GM18507 (cell line): ENCODE measurements around the gene PRKCZ.
"Not testable (repeated sequence)": the region's sequence is repeated elsewhere in the genome, so short reads cannot be mapped to it uniquely, and the experiment has no call there.

Experiments used
- DNase-seq: peaks from one replicate; pipeline ENCODE4 v3.0.0; 2011; ENCODE audit warnings: low read depth; ENCODE audit not compliant: insufficient read length; ENCODE audit errors: extremely low spot score
- FAIRE-seq: peaks from 2 replicates; lab custom pipeline; 2011; peaks lifted over from hg19 to GRCh38; lab: Jason Lieb, UNC

Gene PRKCZ

DNA sequence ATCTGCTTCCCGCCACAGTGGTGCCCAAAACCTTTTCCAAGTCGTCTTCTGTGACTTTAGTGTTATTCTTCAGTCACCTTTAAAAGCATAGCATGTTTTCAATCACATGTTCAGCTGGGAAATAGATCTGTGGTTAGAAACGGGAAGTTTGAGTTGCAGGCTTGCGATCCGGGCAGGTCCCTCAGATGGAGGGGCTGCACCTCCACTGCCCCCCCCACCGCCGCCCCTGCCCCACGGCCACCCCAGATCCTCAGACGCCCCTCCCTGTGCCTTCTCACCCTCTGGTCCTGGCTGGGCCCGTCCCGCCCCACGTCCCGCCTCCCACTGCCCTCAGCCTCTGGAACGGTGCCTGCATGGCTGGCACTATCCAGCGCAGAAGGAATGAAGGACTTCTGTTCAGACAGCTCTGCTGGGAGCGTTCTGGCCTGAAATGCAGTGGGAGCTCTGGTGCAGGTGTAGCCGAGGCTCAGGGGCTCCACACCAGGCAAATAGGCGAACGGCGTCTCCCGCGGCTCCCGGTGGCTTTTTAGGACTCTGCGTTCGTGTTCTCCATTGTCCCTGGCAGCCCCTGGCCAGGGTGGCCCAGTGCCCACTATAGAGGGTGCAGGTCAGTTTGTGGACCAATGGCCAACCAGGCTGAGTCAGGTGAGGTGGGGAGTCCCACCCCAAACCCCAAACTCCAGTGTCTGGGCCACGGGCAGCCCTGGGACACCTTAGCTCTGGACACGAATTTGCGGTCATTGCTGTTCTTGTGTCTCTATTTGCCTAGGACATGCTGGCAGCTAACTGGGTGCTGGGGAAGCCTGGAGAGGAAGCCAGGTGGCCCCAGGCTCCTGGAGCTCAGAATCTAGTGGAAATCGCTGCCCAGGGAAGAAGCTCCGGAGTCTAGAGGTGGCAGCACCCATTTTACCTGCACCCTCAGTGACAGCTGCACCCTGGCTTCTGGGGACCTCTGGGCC, 77.3 kb downstream of the PRKCZ start:
- no peak for FAIRE-seq
- DNase-seq: no peak

DNA sequence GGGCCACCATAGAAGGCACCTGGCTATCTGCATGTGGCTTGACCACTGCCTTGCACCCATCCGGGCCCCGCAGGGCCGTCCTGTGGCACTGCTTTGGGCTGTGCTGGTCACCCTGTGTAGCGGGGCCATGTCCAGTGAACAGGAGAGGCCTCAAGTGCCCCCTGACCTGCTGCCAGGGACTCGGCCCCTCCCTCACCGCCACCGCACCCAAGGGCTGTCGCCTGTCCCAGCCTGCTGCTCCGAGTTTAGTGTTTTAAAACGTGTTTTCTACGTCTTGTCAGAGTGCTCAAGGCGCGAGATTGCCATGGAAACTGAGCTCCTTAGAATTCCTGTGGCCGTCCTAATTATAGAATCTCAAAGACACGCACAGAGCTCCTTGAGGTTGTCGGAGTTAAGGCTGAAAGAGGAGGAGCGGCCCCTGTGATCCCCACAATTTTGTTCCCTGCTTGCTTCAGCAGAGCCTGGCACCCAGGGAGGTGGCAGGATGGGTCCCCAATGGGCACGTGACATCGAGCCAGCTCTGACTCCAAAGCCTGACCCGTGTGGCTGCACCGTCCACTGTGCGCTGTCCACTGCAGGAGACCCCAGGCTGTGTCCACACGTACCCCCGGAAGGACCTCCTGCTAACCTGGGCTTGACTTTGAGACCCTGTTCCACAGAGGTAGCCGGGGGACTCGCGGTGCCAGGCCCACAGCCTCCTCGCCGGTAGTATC, 78.1 kb downstream of the PRKCZ start:
- no peak for FAIRE-seq
- DNase-seq: no peak

- DNase-seq (no peak), FAIRE-seq (no peak)
These were observed 79.2 kb downstream of the PRKCZ start for GRCh38 chr1:2129256-2129943.

- no peak for FAIRE-seq
These were observed 79.9 kb downstream of the PRKCZ start for GRCh38 chr1:2130156-2130555.

GRCh38 chr1:2130871-2131289, 80.7 kb downstream of the PRKCZ start:
- FAIRE-seq: no peak
- DNase-seq: no peak

More at GRCh38 chr1:2130156-2130555, 79.9 kb downstream of the PRKCZ start:
- no peak for DNase-seq

- FAIRE-seq (no peak), DNase-seq (no peak)
These were observed 82.2 kb downstream of the PRKCZ start for GRCh38 chr1:2132222-2133038.

DNA sequence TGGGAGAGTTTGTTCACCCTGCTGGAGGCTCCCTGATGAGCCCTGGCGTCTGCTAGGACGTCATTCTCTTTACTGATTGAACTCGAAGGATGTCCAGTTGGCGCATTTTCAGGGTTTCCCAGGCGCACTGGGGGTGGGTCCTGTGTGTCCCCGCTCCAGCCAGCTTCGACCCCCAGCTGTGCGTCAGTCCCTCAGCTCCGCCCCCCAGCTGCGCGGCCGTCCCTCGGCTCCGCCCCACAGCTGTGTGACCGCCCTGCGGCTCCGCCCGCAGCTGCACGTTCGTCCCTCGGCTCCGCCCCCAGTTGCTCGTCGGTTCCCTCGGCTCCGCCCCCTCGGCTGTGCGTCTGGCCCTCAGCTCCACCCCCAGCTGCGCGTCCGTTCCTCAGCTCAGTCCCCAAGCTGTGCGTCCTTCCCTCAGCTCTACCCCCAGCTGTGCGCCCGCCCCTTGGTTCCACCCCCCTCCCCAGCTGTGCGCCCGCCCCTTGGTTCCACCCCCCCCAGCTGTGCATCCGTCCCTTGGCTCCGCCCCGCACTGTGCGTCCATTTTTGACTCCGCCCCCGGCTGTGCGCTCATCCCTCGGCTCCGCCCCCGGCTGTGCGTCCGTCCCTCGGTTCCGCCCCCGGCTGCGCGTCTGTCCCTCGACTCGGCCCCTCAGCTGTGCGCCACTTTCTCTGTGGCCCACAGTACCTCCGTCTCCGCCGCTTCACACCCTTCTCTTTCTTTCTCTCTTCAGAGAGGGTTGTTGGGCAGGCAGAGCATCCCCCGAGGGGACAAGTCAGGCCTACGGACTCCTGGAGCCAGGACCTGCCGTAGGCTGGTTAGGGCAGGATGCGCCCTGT, 83.0 kb downstream of the PRKCZ start:
- FAIRE-seq (peak; percentile 95), DNase-seq (peak; percentile 91)

GRCh38 chr1:2133879-2134215, 83.6 kb downstream of the PRKCZ start:
- DNase-seq: no peak

GRCh38 chr1:2134266-2134620, 84.0 kb downstream of the PRKCZ start:
- no peak for FAIRE-seq
- no peak for DNase-seq

More at GRCh38 chr1:2133879-2134215, 83.6 kb downstream of the PRKCZ start:
- FAIRE-seq: no peak

- DNase-seq (no peak), FAIRE-seq (no peak)
These were observed 84.6 kb downstream of the PRKCZ start for GRCh38 chr1:2134621-2135307.

GRCh38 chr1:2135441-2135841, 85.2 kb downstream of the PRKCZ start:
- FAIRE-seq (no peak), DNase-seq (no peak)

GRCh38 chr1:2135941-2136340, 85.7 kb downstream of the PRKCZ start:
- FAIRE-seq (no peak), DNase-seq (no peak)

DNA sequence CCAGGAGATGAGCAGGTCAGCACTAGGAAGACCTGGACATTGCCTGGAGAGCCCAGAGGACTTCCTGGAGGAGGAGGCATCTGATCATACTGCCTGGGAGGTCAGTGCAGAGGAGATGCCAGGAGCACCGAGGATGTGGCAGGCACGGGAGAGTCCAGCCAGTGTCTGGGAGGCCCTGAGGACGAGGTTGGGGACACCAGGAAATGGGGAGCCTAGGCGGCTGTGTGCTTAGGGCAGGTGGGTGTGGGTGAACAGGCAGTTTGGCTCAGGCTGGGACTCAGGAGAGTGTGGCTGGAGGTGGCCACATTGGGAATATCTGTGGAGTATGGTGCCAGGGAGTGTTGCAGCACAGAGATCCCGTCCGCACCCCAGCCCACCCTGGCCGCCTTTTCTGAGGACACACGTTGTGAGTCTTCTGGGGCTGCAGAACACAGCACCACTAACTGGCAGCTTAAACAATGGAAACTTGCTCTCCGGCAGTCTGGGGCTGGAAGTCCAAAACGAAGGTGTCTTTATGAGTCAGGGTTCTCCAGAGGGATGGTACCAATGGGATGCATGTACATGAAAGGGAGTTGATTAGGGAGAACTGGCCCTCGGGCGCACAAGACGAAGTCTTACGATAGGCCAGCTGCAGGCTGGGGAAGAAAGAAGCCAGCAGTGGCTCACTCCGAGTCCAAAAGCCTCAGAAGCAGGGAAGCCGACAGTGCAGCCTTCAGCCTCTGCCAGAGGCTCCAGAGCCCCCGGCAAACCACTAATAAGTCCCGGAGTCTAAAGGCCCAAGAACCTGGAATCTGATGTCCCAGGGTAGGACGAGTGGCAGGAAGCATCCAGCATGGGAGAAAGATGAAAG, 86.4 kb downstream of the PRKCZ start:
- no peak for FAIRE-seq
- no peak for DNase-seq

DNA sequence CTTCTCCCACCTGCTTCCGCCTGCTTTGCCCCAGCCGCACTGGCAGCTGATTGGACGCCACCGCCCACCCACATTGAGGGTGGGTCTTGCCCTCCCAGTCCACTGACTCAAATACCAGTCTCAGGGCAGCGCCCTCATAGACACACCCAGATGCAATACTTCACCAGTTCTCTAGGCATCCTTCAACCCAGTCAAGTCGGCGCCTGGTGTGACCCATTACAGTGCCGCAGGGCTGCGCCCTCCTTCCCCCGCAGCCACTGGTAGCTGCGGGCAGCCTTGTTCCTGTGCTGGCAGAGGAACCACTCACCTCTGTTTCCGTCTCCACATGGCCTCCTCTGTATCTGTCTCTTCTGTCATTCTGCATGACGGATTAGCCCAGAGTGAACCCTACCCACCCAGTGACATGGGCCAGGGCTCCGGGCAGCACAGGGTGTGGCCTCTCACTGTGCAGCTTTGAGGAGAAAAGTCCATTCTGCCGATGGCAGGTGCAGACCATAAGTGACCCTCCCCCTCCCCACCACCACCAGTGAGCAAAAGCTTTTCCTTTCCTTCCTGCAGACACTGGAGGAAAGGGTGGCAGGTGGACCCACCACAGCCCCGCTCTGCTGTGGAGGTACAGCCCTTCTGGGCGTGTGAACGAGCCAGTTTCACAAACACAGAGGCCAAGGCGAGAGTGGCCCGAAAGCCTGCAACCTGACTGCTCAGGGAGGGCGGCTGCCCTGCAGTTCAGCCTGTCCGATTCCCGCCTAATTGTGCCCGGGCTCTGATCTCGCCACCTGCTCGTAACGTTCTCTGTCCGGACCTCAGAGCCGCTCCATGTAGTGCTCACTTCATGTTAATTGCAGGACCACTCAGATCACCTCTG, 87.3 kb downstream of the PRKCZ start:
- DNase-seq: no peak
- FAIRE-seq: no peak

DNA sequence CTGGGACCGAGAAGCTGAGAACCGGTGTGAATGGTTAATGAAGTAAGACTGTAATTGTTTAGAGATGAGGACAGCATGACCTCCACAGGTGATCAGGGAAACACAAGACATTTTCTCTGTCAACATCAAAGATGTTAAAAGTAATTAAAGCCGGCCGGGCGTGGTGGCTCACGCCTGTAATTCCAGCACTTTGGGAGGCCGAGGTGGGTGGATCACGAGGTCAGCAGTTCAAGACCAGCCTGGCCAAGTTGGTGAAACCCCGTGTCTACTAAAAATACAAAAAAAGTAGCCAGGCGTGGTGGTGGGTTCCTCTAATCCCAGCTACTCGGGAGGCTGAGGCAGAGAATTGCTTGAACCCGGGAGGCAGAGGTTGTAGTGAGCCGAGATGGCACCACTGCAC, 88.9 kb downstream of the PRKCZ start:
- FAIRE-seq: not testable (repeated sequence)

GRCh38 chr1:2141025-2141424, 90.8 kb downstream of the PRKCZ start:
- FAIRE-seq (no peak), DNase-seq (no peak)

More for the DNA sequence above, 88.9 kb downstream of the PRKCZ start:
- DNase-seq: not testable (repeated sequence)
